B cell (primary cell): ENCODE results near the gene RMDN2.

Source experiments
- CTCF ChIP-seq: fragments of 200-600 bp; IDR thresholded peaks from one replicate; pipeline ENCODE4 v1.8.0; 2022; ENCODE audit warnings: antibody characterized with exemption, mild to moderate bottlenecking
- EZH2 ChIP-seq: IDR thresholded peaks from 2 replicates; pipeline ENCODE4 v1.6.1; 2012; ENCODE audit warnings: borderline replicate concordance, low read depth, mild to moderate bottlenecking, moderate library complexity, low read length; ENCODE audit not compliant: insufficient read depth, poor library complexity, severe bottlenecking

DNA sequence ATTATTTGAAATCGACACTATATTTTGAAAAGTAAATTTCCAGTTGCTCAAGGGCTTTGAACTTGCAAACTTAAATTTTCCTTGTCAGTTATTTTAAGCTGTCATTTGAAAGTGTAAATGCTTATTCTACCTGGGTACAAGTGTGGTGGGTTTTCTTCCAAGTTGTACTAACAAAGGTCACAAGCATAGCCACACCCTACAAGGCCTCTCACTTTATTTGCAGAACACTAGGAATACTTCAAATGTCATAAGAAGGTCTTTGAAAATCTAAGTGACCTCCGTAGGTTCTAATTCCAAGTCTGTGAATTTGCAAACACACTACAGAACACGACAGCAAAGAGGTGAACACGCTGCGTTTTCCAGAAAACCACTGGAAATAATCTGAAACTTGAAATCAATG is 9.3 kb upstream of the RMDN2 start:
- TF ChIP-seq CTCF (no peak), EZH2 (no peak)
